Activated CD8-positive, alpha-beta memory T cell treated with anti-CD3 and anti-CD28 coated beads for 36 hours (primary cell): ENCODE measurements around the gene CTNS. TPM values are rescaled to one million over a fixed set of nuclear protein-coding genes. Genes with fewer than 3 reads are reported as not detected.

ENCODE experiments used
- CTCF ChIA-PET: fragments of 350-600 bp; sonication (Branson Sonifier 250); formaldehyde crosslinking; loops from one replicate; lab custom pipeline; 2021; ENCODE audit warnings: antibody characterized with exemption; lab: Charles Lee
- POLR2A ChIA-PET: fragments of 350-600 bp; sonication (Branson Sonifier 250); formaldehyde crosslinking; loops from one replicate; lab custom pipeline; 2021; ENCODE audit warnings: antibody characterized with exemption; lab: Charles Lee
- total RNA-seq, 2 experiments: library from RNA; stranded (reverse); gene quantifications; one replicate each; pipeline ENCODE4 v1.2.3, GENCODE V29; 2021

The CTNS gene
- total RNA-seq, 2 experiments from 2014 or later: 29.4 to 31.2 TPM

DNA sequence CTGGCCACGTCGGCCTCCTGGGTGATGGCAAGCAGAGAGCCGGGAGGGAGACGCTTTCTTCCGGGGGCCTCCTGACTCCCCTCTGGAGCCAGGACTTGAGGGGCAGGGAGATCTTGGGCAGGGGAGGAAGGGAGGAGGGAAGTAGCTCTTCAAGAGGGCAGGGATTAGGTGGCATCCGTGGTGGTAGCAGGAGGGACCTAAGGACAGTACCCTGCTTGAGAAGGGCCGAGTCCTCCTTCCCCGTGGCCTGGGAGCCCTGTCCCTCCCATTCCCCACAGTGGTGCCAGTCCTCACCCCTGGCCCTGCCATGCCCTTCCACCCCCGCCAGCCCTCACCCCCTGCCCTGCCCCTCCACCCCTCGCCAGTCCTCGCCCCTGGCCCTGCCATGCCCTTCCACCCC lies 19.2 kb downstream of the CTNS start:
- ChIA-PET POLR2A (no interaction called here), CTCF (no interaction called here)

- ChIA-PET POLR2A (interaction anchor here (1.0 kb wide), 1 partner anchor 11 kb away, joined by 3 read pairs; no protein-coding TSS in a partner anchor), CTCF (no interaction called here)
These were observed 19.8 kb downstream of the CTNS start for GRCh38 chr17:3656353-3656752.

- ChIA-PET POLR2A (interaction anchor here (1.0 kb wide), 1 partner anchor 10 kb away, joined by 3 read pairs; no protein-coding TSS in a partner anchor), CTCF (no interaction called here)
These were observed 20.4 kb downstream of the CTNS start for GRCh38 chr17:3656755-3657587.

DNA sequence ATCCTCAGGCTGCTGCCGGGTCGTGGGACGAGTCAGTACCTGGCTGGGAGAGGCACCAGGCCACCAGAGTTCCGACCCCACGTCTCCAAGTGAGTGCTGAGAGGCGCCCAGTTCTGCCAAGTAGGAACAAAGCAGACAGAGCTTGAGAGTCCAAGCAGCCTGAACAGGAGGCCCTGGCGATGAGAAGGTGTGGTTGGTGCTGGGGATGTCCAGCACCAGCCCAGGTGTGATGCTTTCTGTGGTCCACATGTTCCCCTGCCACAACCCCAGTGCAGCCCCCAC lies 21.0 kb downstream of the CTNS start:
- ChIA-PET POLR2A (no interaction called here), CTCF (interaction anchor here (1.1 kb wide), 1 partner anchor 80 kb away, joined by 3 read pairs; no protein-coding TSS in a partner anchor)

- ChIA-PET POLR2A (no interaction called here), CTCF (interaction anchor here (1.1 kb wide), 1 partner anchor 79 kb away, joined by 3 read pairs; no protein-coding TSS in a partner anchor)
These were observed 21.6 kb downstream of the CTNS start for GRCh38 chr17:3657874-3658783.

GRCh38 chr17:3658784-3659449 lies 22.4 kb downstream of the CTNS start:
- ChIA-PET CTCF (interaction anchor here (0.6 to 1.1 kb wide), 2 partner anchors 15 to 196 kb away, joined by 3 to 5 read pairs; no protein-coding TSS in a partner anchor), POLR2A (no interaction called here)

- ChIA-PET CTCF (interaction anchor here (0.6 to 1.1 kb wide), 2 partner anchors 16 to 196 kb away, joined by 3 to 5 read pairs; no protein-coding TSS in a partner anchor), POLR2A (no interaction called here)
These were observed 23.1 kb downstream of the CTNS start for GRCh38 chr17:3659541-3660111.

DNA sequence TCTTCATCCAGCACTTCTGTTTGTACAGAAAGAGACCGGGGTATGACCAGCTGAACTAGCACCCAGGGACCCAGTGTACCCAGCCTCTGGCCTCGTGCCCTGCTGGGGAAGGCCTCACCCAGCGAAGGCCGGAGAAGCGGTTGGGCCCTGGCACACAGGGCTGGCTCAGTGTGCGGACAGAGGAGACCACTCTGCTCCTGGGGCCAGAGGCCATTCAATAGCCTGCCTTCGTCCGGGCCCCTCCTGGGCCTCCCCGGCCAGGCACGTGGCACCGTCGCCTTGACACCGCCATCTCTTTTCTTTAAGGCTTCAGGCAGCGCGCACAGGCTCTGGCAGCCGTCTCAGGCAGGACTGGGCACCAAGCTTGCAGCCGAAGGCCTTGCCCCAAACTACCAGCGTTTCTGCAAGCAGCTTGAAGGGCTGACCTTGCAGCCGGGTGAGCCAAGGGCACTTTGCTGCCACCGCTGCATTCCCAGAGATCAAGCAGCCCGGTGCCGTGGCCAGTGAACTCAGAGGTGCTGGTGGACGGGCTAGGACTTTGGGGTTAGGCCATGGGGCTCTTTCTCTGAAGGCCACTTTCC lies 23.8 kb downstream of the CTNS start:
- ChIA-PET CTCF (interaction anchor here (0.9 kb wide), 1 partner anchor 12 kb away, joined by 3 read pairs; no protein-coding TSS in a partner anchor), POLR2A (no interaction called here)

DNA sequence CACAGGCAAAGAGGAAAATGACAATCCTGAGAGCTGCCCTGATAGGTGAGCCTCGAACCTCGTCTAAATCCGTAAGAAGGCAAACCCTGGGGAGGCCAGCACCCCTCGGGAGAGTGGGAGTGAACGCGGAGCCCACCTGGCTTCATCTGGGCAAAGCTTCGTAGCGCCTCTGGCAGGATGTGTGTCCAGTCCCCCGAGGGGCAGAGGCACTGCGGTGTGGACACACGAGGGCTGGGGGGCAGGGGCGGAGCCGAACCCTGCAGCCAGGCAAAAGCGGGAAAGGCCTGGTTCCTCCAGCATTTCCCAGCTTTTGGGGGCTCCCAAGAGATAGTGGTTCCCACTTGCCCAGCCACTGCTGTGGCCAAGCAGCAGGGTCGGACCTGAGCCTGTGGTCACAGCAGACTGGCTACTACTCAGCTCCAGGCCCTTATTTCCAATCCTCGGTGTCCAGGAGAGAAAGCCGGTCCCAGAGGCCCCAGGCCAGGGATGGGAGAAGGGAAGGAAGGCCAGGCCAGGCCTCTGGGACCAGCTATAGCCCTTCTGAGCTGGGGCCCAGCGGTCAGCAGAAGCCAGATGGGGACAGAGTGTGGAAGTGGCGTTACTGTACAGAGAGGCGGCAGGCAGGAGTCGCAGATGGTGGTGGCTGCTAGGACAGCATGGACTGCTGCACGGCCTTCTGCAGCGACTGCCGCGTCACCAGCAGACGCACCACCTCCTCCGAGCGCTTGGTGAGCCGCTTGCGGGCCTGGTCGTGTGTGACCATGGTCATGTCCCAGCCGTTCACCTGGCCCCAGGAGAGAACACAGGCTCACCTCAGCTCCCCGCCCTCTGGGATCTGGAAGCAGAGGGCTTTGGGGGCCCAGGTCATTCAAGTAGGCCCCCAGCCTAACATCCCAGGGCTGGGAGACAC lies 26.8 kb downstream of the CTNS start:
- ChIA-PET CTCF (interaction anchor here (0.9 kb wide), 1 partner anchor 20 kb away, joined by 3 read pairs; no protein-coding TSS in a partner anchor), POLR2A (interaction anchor here (1.2 kb wide), 1 partner anchor 22 kb away, joined by 3 read pairs; no protein-coding TSS in a partner anchor)

DNA sequence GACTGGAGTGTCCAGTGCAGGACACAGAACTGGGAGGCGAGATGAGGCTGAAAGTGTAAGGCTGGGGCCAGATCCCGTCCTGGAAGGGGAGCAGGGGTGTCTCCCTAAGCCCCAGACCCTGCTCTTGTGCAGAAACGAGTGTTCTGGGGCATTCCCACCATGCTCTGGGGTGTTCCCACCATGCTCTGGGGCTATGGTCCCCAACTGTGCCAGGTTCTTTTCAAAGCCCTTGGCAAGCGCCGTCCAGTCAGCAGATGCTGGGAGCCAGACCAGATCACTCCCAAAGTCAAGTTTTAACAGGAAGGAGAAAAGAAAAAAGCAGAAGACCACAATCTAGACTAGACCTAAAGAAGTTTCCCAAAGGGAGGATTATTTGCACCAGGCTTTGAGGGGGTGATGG lies 29.3 kb downstream of the CTNS start:
- CTCF ChIA-PET: no interaction called here
- POLR2A ChIA-PET: no interaction called here

DNA sequence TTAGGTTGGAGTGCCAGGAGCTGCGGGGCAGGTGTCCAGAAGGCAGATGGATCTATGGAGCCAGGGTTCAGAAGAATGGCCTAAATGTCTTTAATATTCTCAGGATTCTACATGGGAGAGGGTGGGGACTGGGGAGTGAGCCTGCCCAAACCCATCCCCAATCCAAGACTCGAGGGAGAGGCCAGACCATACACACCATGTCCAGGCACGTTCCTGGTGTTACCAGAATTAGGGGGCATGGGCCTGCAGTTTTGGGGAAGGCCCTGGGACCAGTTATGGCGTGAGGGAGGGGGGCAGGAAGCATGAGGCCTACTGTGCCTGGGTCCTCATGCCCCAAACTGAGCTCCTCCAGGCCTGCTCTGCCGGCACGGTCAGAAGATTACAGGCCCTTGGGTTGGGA lies 30.0 kb downstream of the CTNS start:
- POLR2A ChIA-PET: interaction anchor here (1.2 kb wide), 1 partner anchor 19 kb away, joined by 3 read pairs; no protein-coding TSS in a partner anchor
- CTCF ChIA-PET: interaction anchor here (0.7 to 0.8 kb wide), 2 partner anchors 177 to 962 kb away, joined by 3 read pairs; no protein-coding TSS in a partner anchor

- ChIA-PET POLR2A (interaction anchor here (0.8 to 1.2 kb wide), 2 partner anchors 11 to 20 kb away, joined by 3 read pairs; no protein-coding TSS in a partner anchor), CTCF (interaction anchor here (0.6 to 1.5 kb wide), 5 partner anchors 45 to 963 kb away, joined by 3 to 4 read pairs (median 3); no protein-coding TSS in a partner anchor)
These were observed 31.1 kb downstream of the CTNS start for GRCh38 chr17:3667366-3668278.

- POLR2A ChIA-PET: interaction anchor here (1.0 to 1.3 kb wide), 2 partner anchors 24 to 42 kb away, joined by 3 to 4 read pairs; no protein-coding TSS in a partner anchor
- CTCF ChIA-PET: interaction anchor here (0.6 to 1.5 kb wide), 4 partner anchors 34 to 88 kb away, joined by 3 to 4 read pairs (median 3); no protein-coding TSS in a partner anchor
These were observed 31.9 kb downstream of the CTNS start, which contains the start of the genes EMC6 and TAX1BP3 for GRCh38 chr17:3668279-3669084. Gene EMC6, plus strand, starts transcription at chr17:3668812. Its CDS starts 335 bp downstream, at chr17:3669147. Gene TAX1BP3, minus strand, starts transcription at chr17:3668578. Its CDS starts 52 bp downstream, at chr17:3668526.

GRCh38 chr17:3669085-3669347 lies 32.5 kb downstream of the CTNS start:
- POLR2A ChIA-PET: interaction anchor here (1.0 to 1.3 kb wide), 2 partner anchors 25 to 42 kb away, joined by 3 to 4 read pairs; no protein-coding TSS in a partner anchor
- CTCF ChIA-PET: interaction anchor here (0.6 to 1.5 kb wide), 3 partner anchors 34 to 52 kb away, joined by 3 read pairs; no protein-coding TSS in a partner anchor

GRCh38 chr17:3669548-3669947 lies 33.0 kb downstream of the CTNS start:
- ChIA-PET POLR2A (interaction anchor here (1.3 kb wide), 1 partner anchor 41 kb away, joined by 4 read pairs; no protein-coding TSS in a partner anchor), CTCF (interaction anchor here (1.5 kb wide), 1 partner anchor 43 kb away, joined by 3 read pairs; no protein-coding TSS in a partner anchor)
